Measurements from ENCODE around the gene CAPRIN1.
"Not testable (repeated sequence)": the region's sequence is repeated elsewhere in the genome, so short reads cannot be mapped to it uniquely, and the experiment has no call there.

CAPRIN1 gene

GRCh38 chr11:34052036-34052607 lies 591 bp downstream of the CAPRIN1 start:
- H2AFZ ChIP-seq (ENCODE audit: low read length, unreplicated experiment): peak overlapping the region; percentile 71
- peak overlapping the region; percentile 98 for H3K27ac ChIP-seq (ENCODE audit: low read depth, low read length)
- peaks cover 52% of the 10 kb centered on the region for H3K79me2 ChIP-seq (ENCODE audit: control insufficient read depth, insufficient read depth, low read length, unreplicated experiment)
- H3K4me1 ChIP-seq (ENCODE audit: control insufficient read depth, insufficient read depth, low read length, unreplicated experiment): peaks cover 31% of the 10 kb centered on the region
- peaks cover 10% of the 10 kb centered on the region for H3K36me3 ChIP-seq (ENCODE audit: insufficient read depth, low read length)
- no peaks in the 10 kb centered on the region for H3K27me3 ChIP-seq (ENCODE audit: insufficient read depth, low read length)
- H3K4me3 ChIP-seq (ENCODE audit: low read depth, low read length): peak overlapping the region; percentile 91

GRCh38 chr11:34052608-34053160 lies 1.2 kb downstream of the CAPRIN1 start:
- H3K27ac ChIP-seq (ENCODE audit: low read depth, low read length): peak overlapping the region; percentile 91
- H3K36me3 ChIP-seq (ENCODE audit: insufficient read depth, low read length): peaks cover 12% of the 10 kb centered on the region
- H2AFZ ChIP-seq (ENCODE audit: low read length, unreplicated experiment): peak overlapping the region; percentile 55
- H3K79me2 ChIP-seq (ENCODE audit: control insufficient read depth, insufficient read depth, low read length, unreplicated experiment): peaks cover 58% of the 10 kb centered on the region
- peak overlapping the region; percentile 91 for H3K4me3 ChIP-seq (ENCODE audit: low read depth, low read length)
- peaks cover 32% of the 10 kb centered on the region for H3K4me1 ChIP-seq (ENCODE audit: control insufficient read depth, insufficient read depth, low read length, unreplicated experiment)
- H3K27me3 ChIP-seq (ENCODE audit: insufficient read depth, low read length): no peaks in the 10 kb centered on the region

- Histone ChIP-seq H3K36me3 (ENCODE audit: insufficient read depth, low read length) (peaks cover 12% of the 10 kb centered on the region), H3K4me1 (ENCODE audit: control insufficient read depth, insufficient read depth, low read length, unreplicated experiment) (peaks cover 32% of the 10 kb centered on the region), H3K27ac (ENCODE audit: low read depth, low read length) (peak overlapping the region; percentile 91), H2AFZ (ENCODE audit: low read length, unreplicated experiment) (peak overlapping the region; percentile 51), H3K27me3 (ENCODE audit: insufficient read depth, low read length) (no peaks in the 10 kb centered on the region), H3K4me3 (ENCODE audit: low read depth, low read length) (peak overlapping the region; percentile 91), H3K79me2 (ENCODE audit: control insufficient read depth, insufficient read depth, low read length, unreplicated experiment) (peaks cover 63% of the 10 kb centered on the region)
These were observed 1.7 kb downstream of the CAPRIN1 start for GRCh38 chr11:34053161-34053686.

- peaks cover 20% of the 10 kb centered on the region for H3K36me3 ChIP-seq (ENCODE audit: insufficient read depth, low read length)
- peak overlapping the region; percentile 91 for H3K4me3 ChIP-seq (ENCODE audit: low read depth, low read length)
These were observed 2.8 kb downstream of the CAPRIN1 start for GRCh38 chr11:34054351-34054750.

GRCh38 chr11:34055218-34056000 lies 3.9 kb downstream of the CAPRIN1 start:
- Histone ChIP-seq H3K4me1 (ENCODE audit: control insufficient read depth, insufficient read depth, low read length, unreplicated experiment) (peaks cover 28% of the 10 kb centered on the region), H3K27me3 (ENCODE audit: insufficient read depth, low read length) (no peaks in the 10 kb centered on the region), H3K36me3 (ENCODE audit: insufficient read depth, low read length) (peaks cover 23% of the 10 kb centered on the region)

More at GRCh38 chr11:34054351-34054750, 2.8 kb downstream of the CAPRIN1 start:
- not testable (repeated sequence) for H3K27me3 ChIP-seq (ENCODE audit: insufficient read depth, low read length); H2AFZ ChIP-seq (ENCODE audit: low read length, unreplicated experiment); H3K27ac ChIP-seq (ENCODE audit: low read depth, low read length)
- Histone ChIP-seq H3K4me1 (ENCODE audit: control insufficient read depth, insufficient read depth, low read length, unreplicated experiment) (peaks cover 36% of the 10 kb centered on the region), H3K79me2 (ENCODE audit: control insufficient read depth, insufficient read depth, low read length, unreplicated experiment) (peaks cover 74% of the 10 kb centered on the region)

GRCh38 chr11:34056672-34057071 lies 5.1 kb downstream of the CAPRIN1 start:
- no peak overlapping the region for H2AFZ ChIP-seq (ENCODE audit: low read length, unreplicated experiment)
- no peaks in the 10 kb centered on the region for H3K27me3 ChIP-seq (ENCODE audit: insufficient read depth, low read length)
- peaks cover 27% of the 10 kb centered on the region for H3K4me1 ChIP-seq (ENCODE audit: control insufficient read depth, insufficient read depth, low read length, unreplicated experiment)
- peaks cover 23% of the 10 kb centered on the region for H3K36me3 ChIP-seq (ENCODE audit: insufficient read depth, low read length)
- peak overlapping the region; percentile 9; the same call in 1 of the 2 replicates for H3K4me3 ChIP-seq (ENCODE audit: low read depth, low read length)
- peaks cover 94% of the 10 kb centered on the region for H3K79me2 ChIP-seq (ENCODE audit: control insufficient read depth, insufficient read depth, low read length, unreplicated experiment)
- no peak overlapping the region for H3K27ac ChIP-seq (ENCODE audit: low read depth, low read length)

More at GRCh38 chr11:34055218-34056000, 3.9 kb downstream of the CAPRIN1 start:
- Histone ChIP-seq H3K79me2 (ENCODE audit: control insufficient read depth, insufficient read depth, low read length, unreplicated experiment) (peaks cover 82% of the 10 kb centered on the region), H2AFZ (ENCODE audit: low read length, unreplicated experiment) (no peak overlapping the region), H3K27ac (ENCODE audit: low read depth, low read length) (no peak overlapping the region), H3K4me3 (ENCODE audit: low read depth, low read length) (peak overlapping the region; percentile 13)

- no peaks in the 10 kb centered on the region for H3K27me3 ChIP-seq (ENCODE audit: insufficient read depth, low read length)
- H3K27ac ChIP-seq (ENCODE audit: low read depth, low read length): no peak overlapping the region
- peaks cover 91% of the 10 kb centered on the region for H3K79me2 ChIP-seq (ENCODE audit: control insufficient read depth, insufficient read depth, low read length, unreplicated experiment)
- peaks cover 35% of the 10 kb centered on the region for H3K4me1 ChIP-seq (ENCODE audit: control insufficient read depth, insufficient read depth, low read length, unreplicated experiment)
- H3K36me3 ChIP-seq (ENCODE audit: insufficient read depth, low read length): peaks cover 15% of the 10 kb centered on the region
- no peak overlapping the region for H2AFZ ChIP-seq (ENCODE audit: low read length, unreplicated experiment)
- H3K4me3 ChIP-seq (ENCODE audit: low read depth, low read length): no peak overlapping the region
These were observed 11.7 kb downstream of the CAPRIN1 start for GRCh38 chr11:34063061-34063795.

- H3K4me3 ChIP-seq (ENCODE audit: low read depth, low read length): no peak overlapping the region
- H3K27me3 ChIP-seq (ENCODE audit: insufficient read depth, low read length): no peaks in the 10 kb centered on the region
- no peak overlapping the region; the same call in 1 of the 2 replicates for H3K27ac ChIP-seq (ENCODE audit: low read depth, low read length)
- H3K36me3 ChIP-seq (ENCODE audit: insufficient read depth, low read length): peaks cover 8% of the 10 kb centered on the region
- no peak overlapping the region for H2AFZ ChIP-seq (ENCODE audit: low read length, unreplicated experiment)
- H3K79me2 ChIP-seq (ENCODE audit: control insufficient read depth, insufficient read depth, low read length, unreplicated experiment): peaks cover 90% of the 10 kb centered on the region
- peaks cover 37% of the 10 kb centered on the region for H3K4me1 ChIP-seq (ENCODE audit: control insufficient read depth, insufficient read depth, low read length, unreplicated experiment)
These were observed 12.8 kb downstream of the CAPRIN1 start for GRCh38 chr11:34064291-34064690.

- Histone ChIP-seq H3K27ac (ENCODE audit: low read depth, low read length) (peak overlapping the region; percentile 1; the same call in 1 of the 2 replicates), H3K4me1 (ENCODE audit: control insufficient read depth, insufficient read depth, low read length, unreplicated experiment) (peaks cover 37% of the 10 kb centered on the region), H3K36me3 (ENCODE audit: insufficient read depth, low read length) (peaks cover 5% of the 10 kb centered on the region), H3K79me2 (ENCODE audit: control insufficient read depth, insufficient read depth, low read length, unreplicated experiment) (peaks cover 90% of the 10 kb centered on the region), H3K27me3 (ENCODE audit: insufficient read depth, low read length) (no peaks in the 10 kb centered on the region), H2AFZ (ENCODE audit: low read length, unreplicated experiment) (no peak overlapping the region), H3K4me3 (ENCODE audit: low read depth, low read length) (no peak overlapping the region)
These were observed 14.1 kb downstream of the CAPRIN1 start for GRCh38 chr11:34065505-34066203.

GRCh38 chr11:34066766-34067165 lies 15.2 kb downstream of the CAPRIN1 start:
- not testable (repeated sequence) for H3K27me3 ChIP-seq (ENCODE audit: insufficient read depth, low read length); H3K4me3 ChIP-seq (ENCODE audit: low read depth, low read length); H3K36me3 ChIP-seq (ENCODE audit: insufficient read depth, low read length); H2AFZ ChIP-seq (ENCODE audit: low read length, unreplicated experiment)
- H3K79me2 ChIP-seq (ENCODE audit: control insufficient read depth, insufficient read depth, low read length, unreplicated experiment): peaks cover 89% of the 10 kb centered on the region
- H3K4me1 ChIP-seq (ENCODE audit: control insufficient read depth, insufficient read depth, low read length, unreplicated experiment): peaks cover 37% of the 10 kb centered on the region
- H3K27ac ChIP-seq (ENCODE audit: low read depth, low read length): peak overlapping the region; percentile 40

Data from ACC112 (cell line).